IMR-90 (cell line): Measurements from ENCODE around the gene BMP7. TPM values are rescaled to one million over a fixed set of nuclear protein-coding genes. Genes with fewer than 3 reads are reported as not detected.

Source experiments
- ATAC-seq: fragments of 200-7000 bp; cut with Tn5 transposase; 2 replicates; pipeline ENCODE4 v1.9.1; 2020; ENCODE audit warnings: low read depth, mild to moderate bottlenecking, moderate library complexity
- BruUV-seq: library from RNA; stranded (reverse); fragments of 400-500 nt; replicated peaks from 2 replicates; lab custom pipeline; 2021; lab: Mats Ljungman, UMichigan
- CTCF ChIA-PET: fragments of 300-600 bp; formaldehyde crosslinking; extraction: SDS; loops from one replicate; lab custom pipeline; 2021; ENCODE audit warnings: antibody characterized with exemption; lab: Yijun Ruan, JAX
- POLR2A ChIA-PET: fragments of 300-600 bp; sonication (Branson Sonifier 250); formaldehyde crosslinking; loops from one replicate; lab custom pipeline; 2022; ENCODE audit warnings: antibody characterized with exemption; ENCODE audit not compliant: unreplicated experiment; lab: Charles Lee
- DNase-seq: peaks from one replicate; pipeline ENCODE4 v3.0.0; 2013
- H2AFZ ChIP-seq: replicated peaks from 2 replicates; pipeline ENCODE3; 2013; ENCODE audit warnings: low read length, mild to moderate bottlenecking; ENCODE audit not compliant: poor library complexity
- H2AK5ac ChIP-seq: 2 replicates; pipeline ENCODE4 v1.6.1; 2013; ENCODE audit warnings: low read depth, low read length, inconsistent platforms
- H2AK9ac ChIP-seq: replicated peaks from 2 replicates; pipeline ENCODE3; 2013; ENCODE audit warnings: mild to moderate bottlenecking, low read depth, low read length, moderate library complexity; ENCODE audit not compliant: poor library complexity
- H2BK120ac ChIP-seq: 2 replicates; pipeline ENCODE4 v1.6.1; 2013; ENCODE audit warnings: low read depth, low read length, inconsistent platforms
- H2BK15ac ChIP-seq: 3 replicates; pipeline ENCODE4 v1.6.1; 2013; ENCODE audit warnings: low read depth, low read length, inconsistent platforms
- H2BK20ac ChIP-seq: 2 replicates; pipeline ENCODE4 v1.6.1; 2013; ENCODE audit warnings: low read depth, mild to moderate bottlenecking, inconsistent platforms, low read length, moderate library complexity
- H2BK5ac ChIP-seq: 2 replicates; pipeline ENCODE4 v1.6.1; 2013; ENCODE audit warnings: mild to moderate bottlenecking, low read depth, low read length, inconsistent platforms; ENCODE audit not compliant: poor library complexity, severe bottlenecking
- H3K14ac ChIP-seq: replicated peaks from 2 replicates; pipeline ENCODE4 v1.6.1; 2013; ENCODE audit warnings: low read depth, low read length, inconsistent platforms
- H3K18ac ChIP-seq: 2 replicates; pipeline ENCODE4 v1.6.1; 2013; ENCODE audit warnings: low read depth, low read length, control low read depth
- H3K23ac ChIP-seq: 2 replicates; pipeline ENCODE4 v1.6.1; 2013; ENCODE audit warnings: low read depth, low read length, inconsistent platforms
- H3K27ac ChIP-seq: 2 replicates; pipeline ENCODE4 v1.5.1; 2013; ENCODE audit warnings: mild to moderate bottlenecking, control low read depth, low read length; ENCODE audit not compliant: insufficient read depth
- H3K27me3 ChIP-seq: 2 replicates; pipeline ENCODE4 v1.6.1; 2013; ENCODE audit warnings: low read length; ENCODE audit not compliant: control insufficient read depth, insufficient read depth
- H3K36me3 ChIP-seq: 2 replicates; pipeline ENCODE4 v1.6.1; 2013; ENCODE audit warnings: low read length, mixed read lengths; ENCODE audit not compliant: control insufficient read depth, insufficient read depth
- H3K4ac ChIP-seq: 2 replicates; pipeline ENCODE4 v1.6.1; 2013; ENCODE audit warnings: low read depth, low read length, inconsistent platforms
- H3K4me1 ChIP-seq: 2 replicates; pipeline ENCODE4 v1.6.1; 2013; ENCODE audit warnings: low read length, mixed read lengths; ENCODE audit not compliant: control insufficient read depth, insufficient read depth
- H3K4me2 ChIP-seq: 2 replicates; pipeline ENCODE4 v1.6.1; 2013; ENCODE audit warnings: low read depth, mild to moderate bottlenecking, control low read depth, low read length, moderate library complexity
- H3K4me3 ChIP-seq: 2 replicates; pipeline ENCODE4 v1.5.1; 2013; ENCODE audit warnings: low read depth, mild to moderate bottlenecking, control low read depth, low read length, moderate library complexity; ENCODE audit not compliant: insufficient read depth
- H3K56ac ChIP-seq: 2 replicates; pipeline ENCODE4 v1.6.1; 2013; ENCODE audit warnings: low read length, inconsistent platforms; ENCODE audit not compliant: insufficient read depth; ENCODE audit errors: extremely low read depth
- H3K79me1 ChIP-seq, 2 experiments: 2 replicates each; pipeline ENCODE4 v1.6.1; 2013; ENCODE audit warnings: low read length in 2 of 2, inconsistent platforms in 1 of 2, low read depth in 1 of 2
- H3K9ac ChIP-seq: 2 replicates; pipeline ENCODE4 v1.6.1; 2013; ENCODE audit warnings: low read depth, low read length, control low read depth
- H3K9me1 ChIP-seq: 2 replicates; pipeline ENCODE4 v1.6.1; 2013; ENCODE audit warnings: low read length, inconsistent platforms; ENCODE audit not compliant: insufficient read depth
- H3K9me3 ChIP-seq: 2 replicates; pipeline ENCODE4 v1.6.1; 2013; ENCODE audit warnings: low read length; ENCODE audit not compliant: control insufficient read depth, insufficient read depth
- H4K20me1 ChIP-seq: 2 replicates; pipeline ENCODE4 v1.6.1; 2013; ENCODE audit warnings: low read length, inconsistent platforms; ENCODE audit not compliant: insufficient read depth
- H4K5ac ChIP-seq: 2 replicates; pipeline ENCODE4 v1.6.1; 2013; ENCODE audit warnings: mild to moderate bottlenecking, low read depth, low read length, control low read depth
- H4K8ac ChIP-seq, 2 experiments: 2 replicates each; pipeline ENCODE4 v1.6.1; 2013; ENCODE audit warnings: low read depth in 2 of 2, low read length in 2 of 2, control low read depth in 1 of 2, inconsistent platforms in 1 of 2
- H4K91ac ChIP-seq: 2 replicates; pipeline ENCODE4 v1.6.1; 2013; ENCODE audit warnings: low read depth, low read length, inconsistent platforms; ENCODE audit not compliant: insufficient read depth
- BHLHE40 ChIP-seq: fragments of 150-350 bp; IDR thresholded peaks from 2 replicates; pipeline ENCODE4 v1.6.1; 2016; ENCODE audit warnings: mild to moderate bottlenecking, low read depth, low read length
- CEBPB ChIP-seq: IDR thresholded peaks from 2 replicates; pipeline ENCODE4 v1.6.1; 2012; ENCODE audit warnings: low read depth, low read length, improper control_type of control experiment
- CHD1 ChIP-seq: IDR thresholded peaks from 2 replicates; pipeline ENCODE4 v1.6.1; 2012; ENCODE audit warnings: low read depth, low read length, improper control_type of control experiment
- CTCF ChIP-seq: conservative IDR thresholded peaks from 2 replicates; pipeline ENCODE4 v1.5.1; 2012; ENCODE audit warnings: mild to moderate bottlenecking, low read depth, low read length, improper control_type of control experiment
- FOS ChIP-seq: fragments of 150-350 bp; IDR thresholded peaks from 2 replicates; pipeline ENCODE4 v1.6.1; 2016; ENCODE audit warnings: low read depth, low read length
- MXI1 ChIP-seq: IDR thresholded peaks from 2 replicates; pipeline ENCODE4 v1.6.1; 2012; ENCODE audit warnings: low read depth, mild to moderate bottlenecking, low read length, moderate library complexity, borderline replicate concordance
- NFE2L2 ChIP-seq: fragments of 150-350 bp; IDR thresholded peaks from 2 replicates; pipeline ENCODE4 v1.6.1; 2016; ENCODE audit warnings: low read depth, mild to moderate bottlenecking, low read length
- RAD21 ChIP-seq: IDR thresholded peaks from 2 replicates; pipeline ENCODE4 v1.6.1; 2012; ENCODE audit warnings: low read length, improper control_type of control experiment
- SMC3 ChIP-seq: fragments of 150-350 bp; IDR thresholded peaks from 2 replicates; pipeline ENCODE4 v1.6.1; 2016; ENCODE audit warnings: low read depth, mild to moderate bottlenecking, antibody characterized with exemption, low read length, moderate library complexity
- WGBS, 2 experiments: methylation state at CpG; one replicate each; pipeline versions ENCODE4 v1.1.5 to v1.1.7; 2013; ENCODE audit warnings: missing lambda C conversion rate in 2 of 2; ENCODE audit not compliant: insufficient read length in 1 of 2; ENCODE audit errors: extremely low coverage in 2 of 2; 5-methylcytosine and 5-hydroxymethylcytosine counted together
- dilution Hi-C: fragments of 300-500 bp; cut with HindIII; formaldehyde crosslinking; loops from one replicate; pipeline ENCODE4 v1.14.3; 2018; ENCODE audit warnings: low sequenced_read_pairs; ENCODE audit not compliant: unreplicated experiment
- in situ Hi-C: fragments of 300-500 bp; cut with MboI; formaldehyde crosslinking; loops from 3 replicates; pipeline ENCODE4 v1.14.3; 2019; ENCODE audit warnings: low sequenced_read_pairs, inconsistent platforms, mixed read lengths
- intact Hi-C: fragments of 100-400 bp; cut with micrococcal nuclease; formaldehyde crosslinking; loops from 2 replicates; pipeline ENCODE4 v1.10.0; 2022
- polyA plus RNA-seq, 3 experiments: library from polyadenylated mRNA; depleted of rRNA; stranded (reverse); fragments of >200 nt; gene quantifications; 2 replicates each; pipeline ENCODE4 v1.2.3, GENCODE V29; 2012; ENCODE audit warnings: low replicate concordance in 1 of 3
- total RNA-seq: library from RNA; depleted of rRNA; stranded (reverse); fragments of >200 nt; gene quantifications from 2 replicates; pipeline ENCODE4 v1.2.3, GENCODE V29; 2012
- TF ChIP-seq, protein P1 (sequence below): fragments of 150-350 bp; IDR thresholded peaks from 2 replicates; pipeline ENCODE4 v1.6.1; 2016; ENCODE audit warnings: low read depth, mild to moderate bottlenecking, low read length, moderate library complexity, borderline replicate concordance
- TF ChIP-seq, protein P2 (sequence below): fragments of 150-350 bp; IDR thresholded peaks from 2 replicates; pipeline ENCODE4 v1.6.1; 2017; ENCODE audit warnings: mild to moderate bottlenecking, antibody characterized with exemption, low read length, low read depth

The BMP7 gene
- total and polyA plus RNA-seq, 2 of the 4 experiments (the other 2 are of a cell fraction) = not detected

GRCh38 chr20:57287007-57287880 is 20.8 kb upstream of the BMP7 start (continued):
- no peak for TF ChIP-seq SMC3

DNA sequence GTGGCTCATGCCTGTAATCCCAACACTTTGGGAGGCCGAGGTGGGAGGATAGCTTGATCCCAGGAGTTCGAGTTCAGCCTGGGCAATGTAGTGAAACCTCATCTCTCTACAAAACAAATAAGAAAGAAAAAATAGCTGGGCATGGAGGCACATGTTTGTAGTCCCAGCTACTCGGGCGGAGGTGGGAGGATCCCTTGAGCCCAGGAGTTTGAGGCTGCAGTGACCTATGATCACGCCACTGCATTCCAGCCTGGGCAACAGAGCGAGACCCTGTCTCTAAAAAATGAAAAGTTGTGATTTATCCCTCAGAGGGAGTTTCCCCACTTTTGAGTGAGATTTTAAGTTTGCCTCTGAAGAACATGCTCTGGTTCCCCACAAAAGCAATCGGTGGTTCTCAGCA is 17.4 kb upstream of the BMP7 start:
- Histone ChIP-seq H2AK9ac (no peak overlapping the region), H4K8ac (no peak overlapping the region), H3K27ac (no peak overlapping the region), H3K18ac (no peak overlapping the region), H2BK5ac (no peak overlapping the region), H3K4me1 (peaks cover 2% of the 10 kb centered on the region; the same call in 1 of the 2 replicates), H2BK120ac (no peak overlapping the region), H2BK20ac (no peak overlapping the region), H3K9me1 (no peaks in the 10 kb centered on the region), H4K20me1 (no peaks in the 10 kb centered on the region), H3K9ac (no peak overlapping the region), H4K5ac (no peak overlapping the region), H3K23ac (no peak overlapping the region), H3K36me3 (no peaks in the 10 kb centered on the region), H3K14ac (no peak overlapping the region), H3K27me3 (peaks cover 19% of the 10 kb centered on the region), H3K4me3 (no peak overlapping the region), H2AFZ (no peak overlapping the region), H3K4ac (no peak overlapping the region), H3K4me2 (no peak overlapping the region), H3K56ac (no peak overlapping the region), H4K91ac (no peak overlapping the region), H2AK5ac (no peak overlapping the region), H3K9me3 (no peaks in the 10 kb centered on the region), H2BK15ac (no peak overlapping the region), H3K79me1 (no peaks in the 10 kb centered on the region)
- TF ChIP-seq RAD21 = no peak
- TF ChIP-seq, protein P1, sequence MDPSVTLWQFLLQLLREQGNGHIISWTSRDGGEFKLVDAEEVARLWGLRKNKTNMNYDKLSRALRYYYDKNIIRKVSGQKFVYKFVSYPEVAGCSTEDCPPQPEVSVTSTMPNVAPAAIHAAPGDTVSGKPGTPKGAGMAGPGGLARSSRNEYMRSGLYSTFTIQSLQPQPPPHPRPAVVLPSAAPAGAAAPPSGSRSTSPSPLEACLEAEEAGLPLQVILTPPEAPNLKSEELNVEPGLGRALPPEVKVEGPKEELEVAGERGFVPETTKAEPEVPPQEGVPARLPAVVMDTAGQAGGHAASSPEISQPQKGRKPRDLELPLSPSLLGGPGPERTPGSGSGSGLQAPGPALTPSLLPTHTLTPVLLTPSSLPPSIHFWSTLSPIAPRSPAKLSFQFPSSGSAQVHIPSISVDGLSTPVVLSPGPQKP = no peak
- TF ChIP-seq CTCF = no peak
- TF ChIP-seq BHLHE40 = no peak
- no peak for TF ChIP-seq FOS
- TF ChIP-seq MXI1 = no peak
- TF ChIP-seq CEBPB = no peak
- no peak for TF ChIP-seq SMC3
- TF ChIP-seq, protein P2, sequence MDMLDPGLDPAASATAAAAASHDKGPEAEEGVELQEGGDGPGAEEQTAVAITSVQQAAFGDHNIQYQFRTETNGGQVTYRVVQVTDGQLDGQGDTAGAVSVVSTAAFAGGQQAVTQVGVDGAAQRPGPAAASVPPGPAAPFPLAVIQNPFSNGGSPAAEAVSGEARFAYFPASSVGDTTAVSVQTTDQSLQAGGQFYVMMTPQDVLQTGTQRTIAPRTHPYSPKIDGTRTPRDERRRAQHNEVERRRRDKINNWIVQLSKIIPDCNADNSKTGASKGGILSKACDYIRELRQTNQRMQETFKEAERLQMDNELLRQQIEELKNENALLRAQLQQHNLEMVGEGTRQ = no peak
- no peak for TF ChIP-seq CHD1
- no peak for TF ChIP-seq NFE2L2
- intact Hi-C loops = no loop called here
- no peak for ATAC-seq
- no CpG with 5 or more reads among the region's 7 CpGs for WGBS, 2 experiments
- dilution Hi-C loops = no loop called here
- in situ Hi-C loops = no loop called here
- BruUV-seq = no TSS peak
- CTCF ChIA-PET = no interaction called here
- DNase-seq = no peak
- POLR2A ChIA-PET = no interaction called here
